Panc1 (cell line): ENCODE data around the gene GLRX5.

Experiments
- POLR2AphosphoS5 ChIP-seq: IDR thresholded peaks from 2 replicates; pipeline ENCODE4 v1.6.1; 2012; ENCODE audit warnings: mild to moderate bottlenecking, low read depth, low read length, moderate library complexity
- SIN3A ChIP-seq: IDR thresholded peaks from 2 replicates; pipeline ENCODE4 v1.6.1; 2012; ENCODE audit warnings: low read depth, mild to moderate bottlenecking, low read length, moderate library complexity, borderline replicate concordance; ENCODE audit not compliant: insufficient read depth
- TF ChIP-seq, protein P1 (sequence below): fragments of 450-650 bp; IDR thresholded peaks from 2 replicates; pipeline ENCODE4 v1.5.1; 2017; ENCODE audit warnings: mild to moderate bottlenecking
- TF ChIP-seq, protein P2 (sequence below), 2 experiments: IDR thresholded peaks; 2 replicates each; pipeline ENCODE4 v1.6.1; 2011 to 2012; ENCODE audit warnings: low read depth in 2 of 2, control low read depth in 1 of 2, low read length in 1 of 2, mild to moderate bottlenecking in 1 of 2, moderate library complexity in 1 of 2; ENCODE audit not compliant: insufficient read depth in 1 of 2

DNA sequence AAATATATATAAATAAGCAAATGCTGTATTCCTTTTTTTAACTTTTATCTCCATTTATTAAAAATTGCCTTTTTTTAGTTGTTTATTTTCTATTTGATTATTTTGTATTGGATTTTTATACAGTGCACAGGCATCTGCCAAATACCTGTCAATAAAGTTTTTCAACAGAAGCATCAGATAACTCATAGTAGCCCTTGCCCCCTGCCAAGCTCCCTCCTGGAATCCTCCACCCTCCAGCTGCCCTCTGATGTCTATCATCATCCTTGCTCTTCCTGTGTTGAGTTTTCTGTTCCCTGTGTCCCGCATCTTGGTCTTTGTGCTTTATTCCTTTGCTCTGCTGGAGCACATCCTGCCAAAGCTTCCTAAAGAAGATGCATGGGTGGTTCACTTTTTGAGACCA lies 16.6 kb downstream of the GLRX5 start:
- TF ChIP-seq, protein P1, sequence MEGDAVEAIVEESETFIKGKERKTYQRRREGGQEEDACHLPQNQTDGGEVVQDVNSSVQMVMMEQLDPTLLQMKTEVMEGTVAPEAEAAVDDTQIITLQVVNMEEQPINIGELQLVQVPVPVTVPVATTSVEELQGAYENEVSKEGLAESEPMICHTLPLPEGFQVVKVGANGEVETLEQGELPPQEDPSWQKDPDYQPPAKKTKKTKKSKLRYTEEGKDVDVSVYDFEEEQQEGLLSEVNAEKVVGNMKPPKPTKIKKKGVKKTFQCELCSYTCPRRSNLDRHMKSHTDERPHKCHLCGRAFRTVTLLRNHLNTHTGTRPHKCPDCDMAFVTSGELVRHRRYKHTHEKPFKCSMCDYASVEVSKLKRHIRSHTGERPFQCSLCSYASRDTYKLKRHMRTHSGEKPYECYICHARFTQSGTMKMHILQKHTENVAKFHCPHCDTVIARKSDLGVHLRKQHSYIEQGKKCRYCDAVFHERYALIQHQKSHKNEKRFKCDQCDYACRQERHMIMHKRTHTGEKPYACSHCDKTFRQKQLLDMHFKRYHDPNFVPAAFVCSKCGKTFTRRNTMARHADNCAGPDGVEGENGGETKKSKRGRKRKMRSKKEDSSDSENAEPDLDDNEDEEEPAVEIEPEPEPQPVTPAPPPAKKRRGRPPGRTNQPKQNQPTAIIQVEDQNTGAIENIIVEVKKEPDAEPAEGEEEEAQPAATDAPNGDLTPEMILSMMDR: no peak
- TF ChIP-seq SIN3A (no peak), POLR2AphosphoS5 (no peak)
- TF ChIP-seq, protein P2, sequence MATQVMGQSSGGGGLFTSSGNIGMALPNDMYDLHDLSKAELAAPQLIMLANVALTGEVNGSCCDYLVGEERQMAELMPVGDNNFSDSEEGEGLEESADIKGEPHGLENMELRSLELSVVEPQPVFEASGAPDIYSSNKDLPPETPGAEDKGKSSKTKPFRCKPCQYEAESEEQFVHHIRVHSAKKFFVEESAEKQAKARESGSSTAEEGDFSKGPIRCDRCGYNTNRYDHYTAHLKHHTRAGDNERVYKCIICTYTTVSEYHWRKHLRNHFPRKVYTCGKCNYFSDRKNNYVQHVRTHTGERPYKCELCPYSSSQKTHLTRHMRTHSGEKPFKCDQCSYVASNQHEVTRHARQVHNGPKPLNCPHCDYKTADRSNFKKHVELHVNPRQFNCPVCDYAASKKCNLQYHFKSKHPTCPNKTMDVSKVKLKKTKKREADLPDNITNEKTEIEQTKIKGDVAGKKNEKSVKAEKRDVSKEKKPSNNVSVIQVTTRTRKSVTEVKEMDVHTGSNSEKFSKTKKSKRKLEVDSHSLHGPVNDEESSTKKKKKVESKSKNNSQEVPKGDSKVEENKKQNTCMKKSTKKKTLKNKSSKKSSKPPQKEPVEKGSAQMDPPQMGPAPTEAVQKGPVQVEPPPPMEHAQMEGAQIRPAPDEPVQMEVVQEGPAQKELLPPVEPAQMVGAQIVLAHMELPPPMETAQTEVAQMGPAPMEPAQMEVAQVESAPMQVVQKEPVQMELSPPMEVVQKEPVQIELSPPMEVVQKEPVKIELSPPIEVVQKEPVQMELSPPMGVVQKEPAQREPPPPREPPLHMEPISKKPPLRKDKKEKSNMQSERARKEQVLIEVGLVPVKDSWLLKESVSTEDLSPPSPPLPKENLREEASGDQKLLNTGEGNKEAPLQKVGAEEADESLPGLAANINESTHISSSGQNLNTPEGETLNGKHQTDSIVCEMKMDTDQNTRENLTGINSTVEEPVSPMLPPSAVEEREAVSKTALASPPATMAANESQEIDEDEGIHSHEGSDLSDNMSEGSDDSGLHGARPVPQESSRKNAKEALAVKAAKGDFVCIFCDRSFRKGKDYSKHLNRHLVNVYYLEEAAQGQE (IDR thresholded peaks at IDR 0.05; ENCODE audit: insufficient read depth in 1 of 2, low read depth in 2 of 2, low read length in 1 of 2): no peak
